Adipocyte (in vitro differentiated cells): Measurements from ENCODE around the gene CYP46A1.

Experiments
- DNase-seq: peaks from one replicate; pipeline ENCODE4 v3.0.0-alpha.2; 2015; ENCODE audit warnings: low read depth
- H3K27me3 ChIP-seq: replicated peaks from 2 replicates; pipeline ENCODE4 v1.7.0; 2013; ENCODE audit warnings: mild to moderate bottlenecking, low read length, moderate library complexity; ENCODE audit not compliant: control insufficient read depth, insufficient read depth
- H3K36me3 ChIP-seq: 2 replicates; pipeline ENCODE4 v1.7.0; 2013; ENCODE audit warnings: low read length, mild to moderate bottlenecking, moderate library complexity; ENCODE audit not compliant: control insufficient read depth, insufficient read depth, severe bottlenecking
- H3K4me1 ChIP-seq: 2 replicates; pipeline ENCODE4 v1.7.0; 2013; ENCODE audit warnings: mild to moderate bottlenecking, low read length, moderate library complexity; ENCODE audit not compliant: control insufficient read depth, insufficient read depth
- H3K4me3 ChIP-seq: 2 replicates; pipeline ENCODE4 v1.7.0; 2013; ENCODE audit warnings: mild to moderate bottlenecking, low read length, moderate library complexity
- H3K9ac ChIP-seq: 2 replicates; pipeline ENCODE4 v1.7.0; 2013; ENCODE audit warnings: mild to moderate bottlenecking, low read length, moderate library complexity
- H3K9me3 ChIP-seq: 2 replicates; pipeline ENCODE4 v1.7.0; 2013; ENCODE audit warnings: mild to moderate bottlenecking, low read length, moderate library complexity; ENCODE audit not compliant: control insufficient read depth

The CYP46A1 gene

DNA sequence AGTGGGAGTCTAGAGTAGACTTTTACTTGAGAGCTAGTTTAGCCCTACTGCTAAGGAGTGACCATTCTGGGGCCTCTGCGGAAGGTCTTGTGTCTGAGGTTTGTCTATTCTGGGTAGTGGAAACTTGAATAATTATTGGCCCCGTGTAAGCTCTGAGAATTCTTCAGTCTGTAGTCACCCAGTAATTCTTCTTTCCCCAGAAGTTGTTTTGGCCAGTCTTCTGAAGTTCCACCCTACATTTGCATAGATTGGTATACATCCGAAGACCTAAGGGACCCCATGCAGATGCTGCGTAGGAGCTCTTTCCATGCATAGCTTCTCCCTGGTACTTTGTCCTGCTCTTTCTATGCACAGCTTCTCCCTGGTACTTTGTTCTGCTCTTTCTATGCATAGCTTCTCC lies 12.8 kb downstream of the CYP46A1 start:
- H3K36me3 ChIP-seq, result no peaks in the 10 kb centered on the region
- H3K9me3 ChIP-seq, result no peaks in the 10 kb centered on the region
- no peak overlapping the region for H3K9ac ChIP-seq
- H3K27me3 ChIP-seq, result peaks cover 5% of the 10 kb centered on the region
- H3K4me3 ChIP-seq, result no peak overlapping the region
- H3K4me1 ChIP-seq, result peaks cover 10% of the 10 kb centered on the region
- no peak for DNase-seq

DNA sequence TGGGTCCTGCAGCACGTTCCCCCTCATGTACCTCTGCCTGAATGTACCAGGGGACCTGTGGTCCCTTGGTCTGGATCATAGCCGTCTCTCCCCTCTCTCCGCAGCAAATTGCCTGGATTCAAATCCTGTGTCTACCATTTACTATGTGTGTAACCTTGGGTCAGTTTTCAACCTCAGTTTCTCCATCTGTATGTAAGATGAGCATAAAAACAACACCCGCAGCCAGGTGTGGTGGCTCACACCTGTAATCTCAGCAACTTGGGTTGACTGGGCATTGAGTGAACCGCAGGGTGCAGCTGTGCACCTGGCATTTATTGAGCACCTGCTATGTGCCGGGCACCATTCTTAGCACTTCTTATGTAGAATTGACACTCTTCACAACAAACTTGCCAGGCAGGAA lies 14.1 kb downstream of the CYP46A1 start:
- Histone ChIP-seq H3K4me1 (peaks cover 10% of the 10 kb centered on the region), H3K4me3 (no peak overlapping the region), H3K9ac (no peak overlapping the region), H3K9me3 (peaks cover 9% of the 10 kb centered on the region), H3K36me3 (no peaks in the 10 kb centered on the region), H3K27me3 (peaks cover 4% of the 10 kb centered on the region)
- DNase-seq, result no peak

DNA sequence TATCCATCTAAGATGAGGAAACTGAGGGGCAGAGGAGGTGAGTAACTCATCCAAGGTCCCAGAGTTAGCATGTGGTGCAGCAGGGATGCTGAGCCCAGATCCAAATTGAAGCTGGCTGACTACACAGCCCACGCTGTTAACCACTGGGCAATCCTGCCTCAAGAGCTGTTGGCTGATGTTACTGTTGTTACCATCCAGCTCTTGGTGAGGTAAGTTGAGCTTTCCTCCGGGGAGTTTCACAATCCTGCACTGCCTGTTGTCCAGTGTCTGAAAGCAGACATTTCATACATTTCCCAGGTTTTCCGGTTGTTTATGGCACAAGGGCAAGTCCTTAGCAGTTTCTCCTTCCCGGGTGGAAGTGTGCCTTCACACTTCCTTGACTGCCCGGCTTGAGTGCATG lies 14.5 kb downstream of the CYP46A1 start:
- H3K36me3 ChIP-seq, result no peaks in the 10 kb centered on the region
- peak; percentile 8 for DNase-seq
- peaks cover 14% of the 10 kb centered on the region for H3K9me3 ChIP-seq
- no peak overlapping the region for H3K4me3 ChIP-seq
- H3K9ac ChIP-seq, result no peak overlapping the region
- H3K4me1 ChIP-seq, result peaks cover 10% of the 10 kb centered on the region
- H3K27me3 ChIP-seq, result peaks cover 4% of the 10 kb centered on the region

DNA sequence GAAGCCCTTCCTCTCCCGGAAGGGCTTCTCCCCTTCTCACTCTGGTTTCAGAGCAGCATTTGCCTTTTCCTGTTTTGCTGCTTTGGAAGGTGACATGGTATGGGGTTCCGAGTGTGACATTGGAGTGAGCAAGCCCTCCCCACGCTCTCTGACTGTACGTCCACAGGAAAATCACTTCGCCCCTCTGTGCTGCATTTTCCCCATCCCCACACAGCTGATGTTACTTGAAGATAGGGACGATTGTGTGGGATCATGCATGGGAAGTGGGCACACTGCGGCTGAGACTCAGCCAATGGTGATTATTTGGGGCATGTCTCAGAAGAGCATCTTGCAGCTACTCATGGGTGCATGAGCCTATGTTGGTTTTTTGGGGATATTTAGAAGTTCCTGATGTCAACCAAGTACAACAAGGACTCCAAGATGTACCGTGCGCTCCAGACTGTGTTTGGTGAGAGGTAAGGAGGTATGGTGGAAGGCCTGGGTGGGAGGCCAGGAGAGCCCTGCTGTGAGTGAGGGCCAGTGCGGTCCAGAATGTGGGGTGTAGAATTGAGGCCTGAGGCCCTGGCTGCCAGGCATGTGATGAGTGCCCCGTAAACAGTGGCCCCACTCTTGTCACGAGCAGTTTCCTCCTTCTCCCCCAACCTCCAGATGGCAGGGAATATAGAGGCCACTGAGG lies 15.1 kb downstream of the CYP46A1 start:
- Histone ChIP-seq H3K4me3 (no peak overlapping the region), H3K27me3 (peaks cover 4% of the 10 kb centered on the region), H3K36me3 (no peaks in the 10 kb centered on the region), H3K9ac (no peak overlapping the region), H3K4me1 (peaks cover 10% of the 10 kb centered on the region), H3K9me3 (peaks cover 16% of the 10 kb centered on the region)
- DNase-seq, result no peak

DNA sequence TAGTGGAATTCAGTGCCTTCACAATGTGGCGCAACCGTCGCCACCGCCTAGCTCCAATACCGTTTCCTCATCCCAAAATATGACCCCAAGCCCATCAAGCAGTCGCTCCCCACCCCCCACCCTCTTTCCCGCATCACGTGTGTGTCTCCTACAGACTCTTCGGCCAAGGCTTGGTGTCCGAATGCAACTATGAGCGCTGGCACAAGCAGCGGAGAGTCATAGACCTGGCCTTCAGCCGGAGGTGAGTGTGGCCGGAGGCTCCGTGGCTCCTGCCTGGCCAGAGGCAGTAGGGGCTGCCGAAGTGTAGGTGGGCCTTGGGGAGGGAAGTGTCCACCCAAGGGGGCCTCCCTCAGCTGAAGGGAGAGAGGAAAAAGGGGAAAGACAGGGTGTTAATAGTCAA lies 15.8 kb downstream of the CYP46A1 start:
- peaks cover 4% of the 10 kb centered on the region for H3K27me3 ChIP-seq
- no peak overlapping the region for H3K4me3 ChIP-seq
- H3K4me1 ChIP-seq, result peaks cover 10% of the 10 kb centered on the region
- H3K9me3 ChIP-seq, result peaks cover 16% of the 10 kb centered on the region
- no peaks in the 10 kb centered on the region for H3K36me3 ChIP-seq
- no peak for DNase-seq
- H3K9ac ChIP-seq, result no peak overlapping the region

DNA sequence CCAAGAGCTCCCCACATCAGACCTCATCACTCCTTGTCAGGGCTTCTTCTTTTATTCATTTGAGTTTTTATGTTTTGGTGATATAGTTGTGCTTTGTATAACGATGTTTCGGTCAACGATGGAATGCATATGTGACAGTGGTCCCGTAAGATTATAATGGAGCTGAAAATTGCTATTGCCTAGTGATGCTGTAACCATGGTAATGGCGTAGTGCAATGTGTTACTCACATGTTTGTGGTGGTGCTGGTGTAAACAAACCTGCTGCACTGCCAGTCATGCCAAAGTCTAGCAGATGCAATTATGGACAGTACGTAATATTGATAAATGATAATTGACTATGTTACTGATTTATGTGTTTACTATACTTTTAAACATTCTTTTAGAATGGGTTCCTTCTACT lies 16.3 kb downstream of the CYP46A1 start:
- Histone ChIP-seq H3K9me3 (peaks cover 16% of the 10 kb centered on the region), H3K9ac (no peak overlapping the region), H3K36me3 (no peaks in the 10 kb centered on the region), H3K27me3 (peaks cover 4% of the 10 kb centered on the region), H3K4me3 (no peak overlapping the region), H3K4me1 (peaks cover 10% of the 10 kb centered on the region)
- DNase-seq, result no peak

DNA sequence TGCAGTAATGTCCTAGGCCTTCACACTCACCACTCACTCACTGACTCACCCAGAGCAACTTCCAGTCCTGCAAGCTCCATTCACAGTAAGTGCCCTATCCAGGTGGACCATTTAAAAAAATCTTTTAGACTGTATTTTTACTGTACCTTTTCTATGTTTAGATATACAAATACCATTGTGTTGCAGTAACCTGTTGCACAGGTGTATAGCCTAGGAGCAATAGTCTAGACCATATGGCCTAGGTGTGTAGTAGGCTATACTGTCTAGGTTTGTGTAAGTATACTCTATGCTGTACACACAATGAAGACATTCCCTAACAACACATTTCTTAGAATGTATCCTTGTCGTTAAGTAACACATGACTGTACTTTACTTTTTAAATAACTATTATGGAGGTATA lies 17.2 kb downstream of the CYP46A1 start:
- Histone ChIP-seq H3K36me3 (no peaks in the 10 kb centered on the region), H3K4me3 (no peak overlapping the region), H3K9ac (no peak overlapping the region), H3K27me3 (peaks cover 4% of the 10 kb centered on the region), H3K9me3 (peaks cover 16% of the 10 kb centered on the region), H3K4me1 (peaks cover 10% of the 10 kb centered on the region)
- no peak for DNase-seq

DNA sequence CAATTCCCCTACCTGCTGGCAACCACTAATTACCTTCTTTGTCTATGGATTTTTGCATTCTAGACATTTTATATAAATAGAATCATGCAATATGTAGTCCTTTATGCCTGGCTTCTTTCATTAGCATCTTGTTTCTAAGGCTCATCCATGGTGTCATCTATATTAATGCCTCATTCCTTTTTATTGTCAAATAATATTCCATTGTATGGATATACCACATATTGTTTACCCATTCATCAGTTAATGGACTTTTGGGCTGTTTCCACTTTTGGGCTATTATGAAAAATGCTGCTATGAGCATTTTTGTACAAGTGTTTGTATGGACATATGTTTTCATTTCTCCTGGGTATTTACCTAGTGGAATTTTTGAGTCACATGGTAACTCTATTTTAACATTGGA lies 18.0 kb downstream of the CYP46A1 start:
- peaks cover 4% of the 10 kb centered on the region for H3K27me3 ChIP-seq
- no peak overlapping the region for H3K4me3 ChIP-seq
- peaks cover 16% of the 10 kb centered on the region for H3K9me3 ChIP-seq
- no peak overlapping the region for H3K9ac ChIP-seq
- DNase-seq, result no peak
- H3K36me3 ChIP-seq, result no peaks in the 10 kb centered on the region
- H3K4me1 ChIP-seq, result peaks cover 10% of the 10 kb centered on the region

DNA sequence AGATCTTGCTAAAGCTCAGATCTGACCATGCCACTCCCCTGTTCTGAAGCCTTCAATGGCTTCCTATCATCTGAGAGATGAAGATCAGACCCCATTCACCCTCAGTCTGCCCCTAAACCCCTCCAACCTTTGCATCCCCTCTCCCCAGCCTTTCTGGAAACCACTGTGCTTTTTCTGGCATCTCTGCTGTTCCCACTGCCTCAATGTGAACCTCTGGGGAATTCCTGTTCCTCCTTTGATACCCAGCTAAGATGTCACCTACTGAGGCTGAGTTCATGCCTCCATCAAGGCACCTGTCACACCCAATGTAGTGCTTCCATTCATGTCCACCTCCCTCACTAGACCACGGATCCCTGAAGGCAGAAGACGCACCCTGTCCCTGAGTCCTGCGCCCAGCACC lies 19.3 kb downstream of the CYP46A1 start:
- no peaks in the 10 kb centered on the region for H3K36me3 ChIP-seq
- H3K9ac ChIP-seq, result no peak overlapping the region
- no peak for DNase-seq
- H3K4me3 ChIP-seq, result no peak overlapping the region
- peaks cover 16% of the 10 kb centered on the region for H3K9me3 ChIP-seq
- H3K4me1 ChIP-seq, result peaks cover 7% of the 10 kb centered on the region
- no peaks in the 10 kb centered on the region for H3K27me3 ChIP-seq

DNA sequence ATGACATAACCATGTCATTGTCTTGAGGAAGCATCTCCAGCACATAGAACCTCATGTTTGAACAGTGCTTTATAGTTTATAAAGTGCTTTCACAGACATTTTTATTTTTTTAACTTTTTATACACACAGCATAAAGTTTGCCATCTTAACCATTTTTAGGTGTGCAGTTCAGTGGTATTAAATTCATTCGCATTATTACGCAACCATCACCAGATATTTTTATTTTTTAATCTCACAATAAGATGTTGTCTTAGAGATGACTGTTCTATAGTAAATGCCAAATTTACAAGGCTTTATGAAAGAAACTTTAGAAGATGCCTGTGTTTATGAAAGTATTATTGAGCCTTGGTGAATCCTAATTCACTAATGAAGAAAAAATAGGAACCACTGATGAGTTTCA lies 19.9 kb downstream of the CYP46A1 start:
- H3K9me3 ChIP-seq, result peaks cover 19% of the 10 kb centered on the region
- H3K27me3 ChIP-seq, result no peaks in the 10 kb centered on the region
- H3K9ac ChIP-seq, result no peak overlapping the region
- H3K4me3 ChIP-seq, result no peak overlapping the region
- peaks cover under 1% of the 10 kb centered on the region for H3K4me1 ChIP-seq
- no peak for DNase-seq
- no peaks in the 10 kb centered on the region for H3K36me3 ChIP-seq

DNA sequence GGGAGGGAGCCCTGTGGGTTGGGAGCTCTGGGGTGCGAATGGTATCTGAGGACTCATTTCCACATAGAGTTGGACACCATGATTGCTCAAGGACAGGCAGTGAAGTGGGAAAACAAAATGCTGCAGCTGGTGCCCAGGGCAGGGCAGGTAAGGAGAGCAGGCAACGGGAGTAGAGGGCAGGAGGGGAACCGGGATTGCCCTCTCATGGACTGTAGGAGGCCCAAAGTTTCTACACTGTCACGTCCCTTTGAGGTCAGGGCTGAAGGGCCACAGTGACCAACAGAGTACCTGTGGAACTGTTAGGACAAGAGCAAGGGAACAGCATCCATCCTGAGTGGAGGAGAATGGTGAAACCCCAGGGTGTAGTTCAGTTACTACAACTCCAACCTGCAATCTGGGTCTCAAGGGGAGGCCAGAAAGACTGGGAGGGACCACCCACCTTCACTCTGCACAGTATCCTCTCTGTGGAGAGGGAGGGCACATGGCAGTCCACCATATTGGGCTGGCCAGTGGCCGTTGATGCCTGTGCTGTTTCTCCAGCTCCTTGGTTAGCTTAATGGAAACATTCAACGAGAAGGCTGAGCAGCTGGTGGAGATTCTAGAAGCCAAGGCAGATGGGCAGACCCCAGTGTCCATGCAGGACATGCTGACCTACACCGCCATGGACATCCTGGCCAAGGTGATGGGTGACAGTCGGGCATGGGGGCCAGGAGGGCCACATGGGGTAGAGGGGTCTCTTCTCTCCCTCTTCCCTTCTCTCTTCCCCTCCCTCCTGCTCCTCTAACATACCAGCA lies 22.2 kb downstream of the CYP46A1 start:
- Histone ChIP-seq H3K4me1 (no peaks in the 10 kb centered on the region), H3K36me3 (no peaks in the 10 kb centered on the region), H3K9ac (no peak overlapping the region), H3K27me3 (no peaks in the 10 kb centered on the region), H3K4me3 (no peak overlapping the region), H3K9me3 (peaks cover 36% of the 10 kb centered on the region)
- no peak for DNase-seq
